Neural crest cell (in vitro differentiated cells): Measurements from ENCODE around the gene FGFR4. TPM values are rescaled to one million over a fixed set of nuclear protein-coding genes. Genes with fewer than 3 reads are reported as not detected.

Experiments used
- DNase-seq: peaks from one replicate; pipeline ENCODE4 v3.0.0; 2021; ENCODE audit warnings: low read depth, mixed read lengths, low spot score
- H3K27ac Mint-ChIP-seq: one replicate; pipeline ENCODE4 v1.8.0; 2021; ENCODE audit warnings: mild to moderate bottlenecking, mixed read lengths; ENCODE audit not compliant: unreplicated experiment
- H3K27me3 Mint-ChIP-seq: 2 replicates; pipeline ENCODE4 v1.8.0; 2021; ENCODE audit warnings: low read depth, mild to moderate bottlenecking, mixed read lengths
- H3K36me3 Mint-ChIP-seq: 2 replicates; pipeline ENCODE4 v1.8.0; 2021; ENCODE audit warnings: low read depth, mild to moderate bottlenecking, mixed read lengths
- H3K4me1 Mint-ChIP-seq: 2 replicates; pipeline ENCODE4 v1.8.0; 2021; ENCODE audit warnings: mixed read lengths
- H3K4me3 Mint-ChIP-seq: one replicate; pipeline ENCODE4 v1.8.0; 2021; ENCODE audit warnings: mild to moderate bottlenecking, mixed read lengths
- H3K9me3 Mint-ChIP-seq: 2 replicates; pipeline ENCODE4 v1.8.0; 2021; ENCODE audit warnings: mixed read lengths
- CTCF ChIP-seq: fragments of 200-600 bp; sonication (generic); conservative IDR thresholded peaks from 2 replicates; pipeline ENCODE4 v1.5.0; 2021; ENCODE audit warnings: antibody characterized with exemption, mild to moderate bottlenecking
- total RNA-seq: library from RNA; stranded (reverse); gene quantifications from 2 replicates; pipeline ENCODE4 v1.2.1, GENCODE V29; 2021

FGFR4 gene
- total RNA-seq, 1 donor from 2014 or later: 5.4 TPM

- no peak for DNase-seq
- Mint-ChIP-seq H3K27me3 (no peaks in the 10 kb centered on the region), H3K4me1 (peaks cover 7% of the 10 kb centered on the region), H3K36me3 (no peaks in the 10 kb centered on the region), H3K4me3 (no peak overlapping the region), H3K9me3 (no peaks in the 10 kb centered on the region), H3K27ac (peak overlapping the region; percentile 70)
- TF ChIP-seq CTCF: no peak
Observed at GRCh38 chr5:177109810-177110209, 23.1 kb downstream of the FGFR4 start.

GRCh38 chr5:177111720-177112394, 25.1 kb downstream of the FGFR4 start:
- no peaks in the 10 kb centered on the region for H3K36me3 Mint-ChIP-seq
- TF ChIP-seq CTCF: peak; percentile 90
- no peak overlapping the region for H3K4me3 Mint-ChIP-seq
- no peaks in the 10 kb centered on the region for H3K9me3 Mint-ChIP-seq
- peaks cover 12% of the 10 kb centered on the region for H3K4me1 Mint-ChIP-seq
- no peak overlapping the region for H3K27ac Mint-ChIP-seq
- DNase-seq: peak; percentile 83
- H3K27me3 Mint-ChIP-seq: no peaks in the 10 kb centered on the region

GRCh38 chr5:177112589-177113220, 26.0 kb downstream of the FGFR4 start:
- DNase-seq: no peak
- TF ChIP-seq CTCF: no peak
- Mint-ChIP-seq H3K9me3 (no peaks in the 10 kb centered on the region), H3K27ac (no peak overlapping the region), H3K4me1 (peaks cover 12% of the 10 kb centered on the region), H3K27me3 (no peaks in the 10 kb centered on the region), H3K4me3 (no peak overlapping the region), H3K36me3 (no peaks in the 10 kb centered on the region)

- peak; percentile 83 for DNase-seq
- TF ChIP-seq CTCF: peak; percentile 98
- Mint-ChIP-seq H3K27me3 (no peaks in the 10 kb centered on the region), H3K27ac (no peak overlapping the region), H3K36me3 (no peaks in the 10 kb centered on the region), H3K9me3 (no peaks in the 10 kb centered on the region), H3K4me3 (no peak overlapping the region), H3K4me1 (peaks cover 12% of the 10 kb centered on the region)
Observed at GRCh38 chr5:177113566-177114424, 27.1 kb downstream of the FGFR4 start.

- no peak for TF ChIP-seq CTCF
- no peak overlapping the region for H3K4me3 Mint-ChIP-seq
- H3K9me3 Mint-ChIP-seq: no peaks in the 10 kb centered on the region
- DNase-seq: no peak
- no peak overlapping the region for H3K27ac Mint-ChIP-seq
- H3K4me1 Mint-ChIP-seq: peaks cover 8% of the 10 kb centered on the region
- no peaks in the 10 kb centered on the region for H3K36me3 Mint-ChIP-seq
- no peaks in the 10 kb centered on the region for H3K27me3 Mint-ChIP-seq
Observed at GRCh38 chr5:177116631-177117373, 30.1 kb downstream of the FGFR4 start.
